ENCODE measurements around the gene STOX2. TPM values are rescaled to one million over a fixed set of nuclear protein-coding genes. Genes with fewer than 3 reads are reported as not detected.

Gene STOX2
- total and polyA plus RNA-seq, 2 donors (not counting 3 experiments of a cell fraction or from before 2014, with no cell fraction given): 0.03 to 0.24 TPM

DNA sequence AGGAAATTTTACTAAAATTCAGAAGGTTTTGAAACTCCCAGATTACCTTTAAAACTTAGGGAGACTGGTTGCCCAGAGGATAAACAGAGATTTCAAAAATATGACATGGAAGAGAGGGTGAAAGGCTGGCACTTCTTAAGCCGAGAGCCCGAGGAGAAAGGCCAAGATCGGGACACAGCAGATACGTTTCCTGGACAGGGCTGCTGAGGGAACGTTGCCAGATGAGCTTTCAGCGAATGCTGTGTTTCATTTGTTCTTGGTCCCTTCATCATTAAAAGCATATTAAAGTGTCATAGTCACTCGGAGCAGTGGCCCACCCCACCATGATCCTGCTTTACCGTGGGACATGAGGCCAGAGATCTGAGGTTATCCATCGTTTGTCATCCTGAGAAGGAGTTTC, 37.9 kb upstream of the STOX2 start:
- intact Hi-C loops (cut with micrococcal nuclease) (no loop called here), dilution Hi-C loops (cut with MboI; ENCODE audit: extremely low pct_ligation_motif_present, low sequenced_read_pairs) (no loop called here)
- Histone ChIP-seq H3K9me1 (replicated peaks; ENCODE audit: control insufficient read depth, extremely low read depth, insufficient read depth, low read length) (no peaks in the 10 kb centered on the region), H3K36me3 (ENCODE audit: control insufficient read depth in 2 of 2, extremely low read depth in 1 of 2, insufficient read depth in 2 of 2, low read length in 2 of 2) (no peaks in the 10 kb centered on the region), H3K4me1 (ENCODE audit: control insufficient read depth, extremely low read depth, insufficient read depth, low read length) (no peaks in the 10 kb centered on the region), H3K27ac (ENCODE audit: insufficient read depth, low read depth, low read length) (no peak overlapping the region), H2AFZ (ENCODE audit: low read depth, low read length) (no peak overlapping the region), H3K79me2 (ENCODE audit: control insufficient read depth, insufficient read depth, low read length) (no peaks in the 10 kb centered on the region), H3K9me3 (replicated peaks; ENCODE audit: control insufficient read depth, insufficient read depth, low read length) (no peaks in the 10 kb centered on the region), H3K27me3 (ENCODE audit: control insufficient read depth in 2 of 2, insufficient read depth in 2 of 2, low read length in 2 of 2) (no peaks in the 10 kb centered on the region), H4K20me1 (replicated peaks; ENCODE audit: control insufficient read depth, extremely low read depth, insufficient read depth, low read length) (no peaks in the 10 kb centered on the region), H3K4me3 (replicated peaks in 1 of 3; ENCODE audit: insufficient read depth in 1 of 3, low read depth in 1 of 3, low read length in 3 of 3) (no peak overlapping the region), H3K9ac (replicated peaks; ENCODE audit: extremely low read depth, insufficient read depth, low read length) (no peak overlapping the region), H3K4me2 (ENCODE audit: insufficient read depth, low read length) (no peak overlapping the region)
- ChIA-PET CTCF (no interaction called here), POLR2A (no interaction called here)
- BruUV-seq (replicated peaks): no TSS peak
- FAIRE-seq (no peak), DNase-seq (ENCODE audit: low read depth, low spot score) (no peak)
- TF ChIP-seq EZH2 (IDR thresholded peaks at IDR 0.05; ENCODE audit: borderline replicate concordance, low read depth, low read length, severe bottlenecking) (no peak), FOS (IDR thresholded peaks at IDR 0.05; ENCODE audit: borderline replicate concordance, insufficient read depth, low read length) (no peak), MYC (IDR thresholded peaks at IDR 0.05; ENCODE audit: low read depth, low read length) (no peak), POLR2A (IDR thresholded peaks at IDR 0.05; ENCODE audit: low read depth, low read length) (no peak), GATA2 (IDR thresholded peaks at IDR 0.05; ENCODE audit: insufficient read depth, insufficient read length, low read depth, low read length) (no peak)
- TF ChIP-seq, protein P1, sequence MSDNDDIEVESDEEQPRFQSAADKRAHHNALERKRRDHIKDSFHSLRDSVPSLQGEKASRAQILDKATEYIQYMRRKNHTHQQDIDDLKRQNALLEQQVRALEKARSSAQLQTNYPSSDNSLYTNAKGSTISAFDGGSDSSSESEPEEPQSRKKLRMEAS (IDR thresholded peaks at IDR 0.05; ENCODE audit: insufficient read depth, insufficient read length): no peak

DNA sequence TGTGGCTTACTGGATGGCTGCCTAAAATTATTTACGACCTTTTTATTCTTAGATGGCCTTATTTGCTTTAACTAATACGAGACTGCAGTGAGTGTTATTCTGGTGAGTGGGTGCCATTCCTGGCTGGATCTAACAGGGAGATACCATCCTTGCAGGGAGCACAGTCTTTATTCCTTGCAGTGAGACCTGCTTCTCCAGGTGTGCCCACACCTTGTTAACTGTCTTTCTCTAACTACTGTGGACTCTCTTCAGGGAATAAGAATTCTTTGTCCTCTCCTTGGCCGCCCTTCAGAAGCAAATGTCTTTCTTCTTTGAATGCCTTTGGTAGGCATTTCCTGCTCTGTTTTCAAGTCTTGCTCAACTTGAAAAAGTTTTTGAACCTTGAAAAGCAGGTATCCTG, 34.1 kb upstream of the STOX2 start:
- intact Hi-C loops (cut with micrococcal nuclease): loop anchor here (1.0 kb wide), 1 partner anchor 21 kb away; no protein-coding TSS in a partner anchor
- Histone ChIP-seq H3K4me3 (replicated peaks in 1 of 3; ENCODE audit: insufficient read depth in 1 of 3, low read depth in 1 of 3, low read length in 3 of 3) (no peak overlapping the region), H3K9me1 (replicated peaks; ENCODE audit: control insufficient read depth, extremely low read depth, insufficient read depth, low read length) (no peaks in the 10 kb centered on the region), H3K4me1 (ENCODE audit: control insufficient read depth, extremely low read depth, insufficient read depth, low read length) (no peaks in the 10 kb centered on the region), H3K27me3 (ENCODE audit: control insufficient read depth in 2 of 2, insufficient read depth in 2 of 2, low read length in 2 of 2) (no peaks in the 10 kb centered on the region), H3K9me3 (replicated peaks; ENCODE audit: control insufficient read depth, insufficient read depth, low read length) (no peaks in the 10 kb centered on the region), H3K27ac (ENCODE audit: insufficient read depth, low read depth, low read length) (no peak overlapping the region), H3K79me2 (ENCODE audit: control insufficient read depth, insufficient read depth, low read length) (no peaks in the 10 kb centered on the region), H3K9ac (replicated peaks; ENCODE audit: extremely low read depth, insufficient read depth, low read length) (no peak overlapping the region), H3K4me2 (ENCODE audit: insufficient read depth, low read length) (no peak overlapping the region), H3K36me3 (ENCODE audit: control insufficient read depth in 2 of 2, extremely low read depth in 1 of 2, insufficient read depth in 2 of 2, low read length in 2 of 2) (no peaks in the 10 kb centered on the region), H4K20me1 (replicated peaks; ENCODE audit: control insufficient read depth, extremely low read depth, insufficient read depth, low read length) (no peaks in the 10 kb centered on the region), H2AFZ (ENCODE audit: low read depth, low read length) (no peak overlapping the region)
- POLR2A ChIA-PET: no interaction called here
- DNase-seq (ENCODE audit: low read depth, low spot score) (no peak), FAIRE-seq (no peak)
- dilution Hi-C loops (cut with MboI; ENCODE audit: extremely low pct_ligation_motif_present, low sequenced_read_pairs): no loop called here
- BruUV-seq (replicated peaks): no TSS peak
- TF ChIP-seq EZH2 (IDR thresholded peaks at IDR 0.05; ENCODE audit: borderline replicate concordance, low read depth, low read length, severe bottlenecking) (no peak), POLR2AphosphoS5 (IDR thresholded peaks at IDR 0.05; ENCODE audit: insufficient read depth, low read depth, low read length) (no peak), POLR2A (IDR thresholded peaks at IDR 0.05; ENCODE audit: low read depth, low read length) (no peak), GATA2 (IDR thresholded peaks at IDR 0.05; ENCODE audit: insufficient read depth, insufficient read length, low read depth, low read length) (no peak), FOS (IDR thresholded peaks at IDR 0.05; ENCODE audit: borderline replicate concordance, insufficient read depth, low read length) (no peak), JUN (IDR thresholded peaks at IDR 0.05; ENCODE audit: borderline replicate concordance, insufficient read depth, insufficient read length, low read depth) (no peak), MYC (IDR thresholded peaks at IDR 0.05; ENCODE audit: low read depth, low read length) (no peak)
- TF ChIP-seq, protein P2, sequence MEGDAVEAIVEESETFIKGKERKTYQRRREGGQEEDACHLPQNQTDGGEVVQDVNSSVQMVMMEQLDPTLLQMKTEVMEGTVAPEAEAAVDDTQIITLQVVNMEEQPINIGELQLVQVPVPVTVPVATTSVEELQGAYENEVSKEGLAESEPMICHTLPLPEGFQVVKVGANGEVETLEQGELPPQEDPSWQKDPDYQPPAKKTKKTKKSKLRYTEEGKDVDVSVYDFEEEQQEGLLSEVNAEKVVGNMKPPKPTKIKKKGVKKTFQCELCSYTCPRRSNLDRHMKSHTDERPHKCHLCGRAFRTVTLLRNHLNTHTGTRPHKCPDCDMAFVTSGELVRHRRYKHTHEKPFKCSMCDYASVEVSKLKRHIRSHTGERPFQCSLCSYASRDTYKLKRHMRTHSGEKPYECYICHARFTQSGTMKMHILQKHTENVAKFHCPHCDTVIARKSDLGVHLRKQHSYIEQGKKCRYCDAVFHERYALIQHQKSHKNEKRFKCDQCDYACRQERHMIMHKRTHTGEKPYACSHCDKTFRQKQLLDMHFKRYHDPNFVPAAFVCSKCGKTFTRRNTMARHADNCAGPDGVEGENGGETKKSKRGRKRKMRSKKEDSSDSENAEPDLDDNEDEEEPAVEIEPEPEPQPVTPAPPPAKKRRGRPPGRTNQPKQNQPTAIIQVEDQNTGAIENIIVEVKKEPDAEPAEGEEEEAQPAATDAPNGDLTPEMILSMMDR (IDR thresholded peaks at IDR 0.05; ENCODE audit: extremely low read depth in 1 of 2, insufficient read depth in 1 of 2, low read depth in 1 of 2, low read length in 2 of 2): no peak
- TF ChIP-seq, protein P1 (IDR thresholded peaks at IDR 0.05; ENCODE audit: insufficient read depth, insufficient read length): no peak
- CTCF ChIA-PET: no interaction called here
